Fibroblast of villous mesenchyme (primary cell): ENCODE measurements around the gene PSAPL1. TPM values are rescaled to one million over a fixed set of nuclear protein-coding genes. Genes with fewer than 3 reads are reported as not detected.

Experiments used
- DNase-seq: peaks from one replicate; pipeline ENCODE4 v3.0.0-alpha.2; 2010; ENCODE audit warnings: low read depth
- H3K4me3 ChIP-seq: 2 replicates; pipeline ENCODE4 v1.5.1; 2011; ENCODE audit warnings: low read depth, mild to moderate bottlenecking, low read length
- total RNA-seq: library from RNA; depleted of rRNA; stranded (reverse); fragments of >200 nt; gene quantifications from 2 replicates; pipeline ENCODE4 v1.2.3, GENCODE V29; 2012
- TF ChIP-seq, protein P1 (sequence below): IDR thresholded peaks from 2 replicates; pipeline ENCODE4 v1.5.1; 2012; ENCODE audit warnings: low read depth, mild to moderate bottlenecking, low read length; ENCODE audit not compliant: insufficient read depth

PSAPL1 gene
- total RNA-seq, 1 donor = not detected

DNA sequence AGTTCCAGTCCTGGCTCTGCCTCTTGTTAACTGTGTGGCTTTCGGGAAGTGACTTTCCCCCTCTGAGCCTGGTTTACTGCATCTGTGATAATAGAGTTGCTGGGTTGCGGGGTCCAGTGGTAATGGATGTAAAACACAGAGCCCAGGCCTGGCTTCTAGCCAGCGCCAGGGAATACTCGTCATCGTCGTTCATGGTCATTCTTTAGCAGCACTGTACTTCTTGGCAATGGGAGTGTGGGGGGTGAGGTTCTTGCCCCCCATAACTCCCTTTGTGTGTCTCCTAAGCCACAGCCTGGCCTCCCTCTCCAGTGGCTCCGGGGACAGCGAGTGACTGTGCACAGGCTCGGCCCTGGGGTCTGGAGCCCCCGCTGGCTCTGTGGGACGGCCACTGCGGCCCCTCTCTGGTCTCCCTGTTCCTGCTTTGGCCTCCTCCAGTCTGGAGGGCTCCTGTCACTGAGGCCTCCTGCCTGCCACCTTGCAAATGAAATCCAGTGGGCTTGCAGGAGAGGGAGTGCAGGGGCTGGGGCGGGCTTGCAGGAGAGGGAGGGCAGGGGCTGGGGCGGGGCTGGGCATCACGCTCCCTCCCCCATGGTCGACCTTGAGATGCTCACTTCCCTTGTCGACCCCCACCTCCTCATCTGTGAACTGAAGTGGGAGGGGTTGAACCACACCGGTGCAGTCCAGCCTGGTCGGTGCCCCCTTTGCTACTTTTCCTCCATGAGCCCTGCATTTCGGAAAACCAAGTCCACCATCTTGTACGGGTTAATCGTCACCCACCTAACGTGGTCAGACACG, 13.2 kb downstream of the PSAPL1 start:
- no peak overlapping the region for H3K4me3 ChIP-seq
- DNase-seq = no peak
- TF ChIP-seq, protein P1, sequence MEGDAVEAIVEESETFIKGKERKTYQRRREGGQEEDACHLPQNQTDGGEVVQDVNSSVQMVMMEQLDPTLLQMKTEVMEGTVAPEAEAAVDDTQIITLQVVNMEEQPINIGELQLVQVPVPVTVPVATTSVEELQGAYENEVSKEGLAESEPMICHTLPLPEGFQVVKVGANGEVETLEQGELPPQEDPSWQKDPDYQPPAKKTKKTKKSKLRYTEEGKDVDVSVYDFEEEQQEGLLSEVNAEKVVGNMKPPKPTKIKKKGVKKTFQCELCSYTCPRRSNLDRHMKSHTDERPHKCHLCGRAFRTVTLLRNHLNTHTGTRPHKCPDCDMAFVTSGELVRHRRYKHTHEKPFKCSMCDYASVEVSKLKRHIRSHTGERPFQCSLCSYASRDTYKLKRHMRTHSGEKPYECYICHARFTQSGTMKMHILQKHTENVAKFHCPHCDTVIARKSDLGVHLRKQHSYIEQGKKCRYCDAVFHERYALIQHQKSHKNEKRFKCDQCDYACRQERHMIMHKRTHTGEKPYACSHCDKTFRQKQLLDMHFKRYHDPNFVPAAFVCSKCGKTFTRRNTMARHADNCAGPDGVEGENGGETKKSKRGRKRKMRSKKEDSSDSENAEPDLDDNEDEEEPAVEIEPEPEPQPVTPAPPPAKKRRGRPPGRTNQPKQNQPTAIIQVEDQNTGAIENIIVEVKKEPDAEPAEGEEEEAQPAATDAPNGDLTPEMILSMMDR = no peak

DNA sequence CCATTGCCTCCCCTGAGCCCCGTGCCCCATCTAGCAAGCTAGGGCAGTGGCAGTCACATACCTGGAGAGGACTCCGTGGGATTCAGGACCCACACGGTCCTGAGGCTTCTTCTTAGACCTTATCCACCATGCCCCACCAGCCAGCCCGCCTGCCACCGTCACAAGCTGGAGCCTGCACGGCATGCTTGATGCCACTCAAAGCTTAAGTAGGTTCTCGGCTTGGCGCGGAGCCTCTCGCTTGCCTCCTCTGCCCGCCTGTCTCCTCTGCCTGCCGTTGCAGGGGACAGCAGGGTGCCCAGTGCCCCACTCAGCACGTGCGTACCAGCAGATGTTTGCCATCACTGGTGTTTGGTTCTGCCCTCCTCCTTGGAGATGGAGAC, 14.1 kb downstream of the PSAPL1 start:
- no peak overlapping the region for H3K4me3 ChIP-seq
- TF ChIP-seq, protein P1 = no peak
- no peak for DNase-seq

DNA sequence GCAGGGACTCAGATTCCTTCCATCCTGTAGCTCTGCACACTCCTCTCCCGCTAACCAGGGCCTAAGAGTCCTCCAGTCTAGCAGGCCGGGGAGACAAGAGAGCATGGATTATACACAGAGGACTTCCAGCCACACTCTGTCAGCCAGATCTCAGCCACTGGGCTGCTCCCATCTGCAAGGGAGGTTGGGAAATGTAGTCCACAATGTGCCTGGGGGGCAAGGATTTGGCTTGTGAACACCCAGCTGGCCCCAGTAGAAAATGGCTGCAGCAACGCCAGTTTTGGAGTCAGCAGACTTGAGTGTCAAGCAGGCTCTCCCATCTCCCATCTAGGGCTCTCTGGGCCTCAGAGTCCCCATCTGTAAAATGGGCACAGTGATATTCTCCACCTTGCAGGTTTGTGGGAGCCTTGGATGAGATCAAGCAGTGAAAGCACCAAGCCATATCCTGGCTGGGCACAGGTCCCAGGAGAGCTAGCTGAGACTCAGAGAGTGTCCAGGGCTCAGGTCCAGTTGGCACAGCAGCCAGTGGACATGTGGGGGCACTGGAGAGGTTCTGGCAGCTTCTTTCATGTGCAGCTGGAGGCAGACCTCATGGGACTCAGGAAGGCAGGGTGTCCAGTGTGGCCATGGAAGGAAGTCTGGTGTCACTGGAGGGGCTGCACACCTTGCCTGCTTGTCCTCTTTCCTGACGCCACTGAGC, 14.6 kb downstream of the PSAPL1 start:
- DNase-seq = no peak
- H3K4me3 ChIP-seq = no peak overlapping the region
- TF ChIP-seq, protein P1 = no peak

DNA sequence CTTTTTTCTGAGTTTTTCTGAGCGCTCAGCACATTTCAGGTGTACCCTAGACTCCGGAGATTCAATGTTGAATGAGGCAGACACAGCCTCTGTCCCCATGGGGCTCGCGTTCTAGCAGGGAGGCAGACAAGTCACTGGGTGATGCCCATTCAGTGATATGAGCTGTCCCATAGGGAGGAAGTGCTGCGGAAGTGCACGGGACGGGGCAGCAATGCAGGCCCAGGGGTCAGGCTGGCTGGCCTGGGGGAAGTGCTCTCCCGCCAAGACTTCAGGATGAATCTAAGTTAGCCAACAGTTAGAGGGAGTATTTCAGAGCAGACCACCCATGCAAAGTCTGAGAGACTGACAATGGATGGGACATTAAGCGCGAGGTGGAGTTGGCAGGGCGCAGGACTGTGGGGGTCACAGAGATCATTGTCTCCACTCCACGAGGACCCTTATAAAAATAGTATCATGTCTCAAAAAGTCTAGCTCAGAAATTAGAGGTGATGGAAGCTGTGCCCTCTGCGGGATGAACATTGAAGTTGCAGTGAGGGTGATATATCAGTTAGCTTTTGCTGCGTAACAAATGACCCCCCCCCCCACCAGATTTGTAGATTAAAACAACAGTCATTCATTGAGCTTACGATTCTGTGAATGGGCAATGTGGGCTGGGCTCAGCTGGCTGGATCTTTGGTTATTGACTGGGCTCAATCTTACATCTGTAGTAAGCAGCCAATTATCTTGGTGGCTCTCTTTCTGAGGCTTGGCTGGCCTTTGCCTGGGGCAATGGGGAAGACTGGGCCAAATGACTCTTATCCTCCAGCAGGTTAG, 16.4 kb downstream of the PSAPL1 start:
- DNase-seq = no peak
- TF ChIP-seq, protein P1 = no peak
- no peak overlapping the region for H3K4me3 ChIP-seq

DNA sequence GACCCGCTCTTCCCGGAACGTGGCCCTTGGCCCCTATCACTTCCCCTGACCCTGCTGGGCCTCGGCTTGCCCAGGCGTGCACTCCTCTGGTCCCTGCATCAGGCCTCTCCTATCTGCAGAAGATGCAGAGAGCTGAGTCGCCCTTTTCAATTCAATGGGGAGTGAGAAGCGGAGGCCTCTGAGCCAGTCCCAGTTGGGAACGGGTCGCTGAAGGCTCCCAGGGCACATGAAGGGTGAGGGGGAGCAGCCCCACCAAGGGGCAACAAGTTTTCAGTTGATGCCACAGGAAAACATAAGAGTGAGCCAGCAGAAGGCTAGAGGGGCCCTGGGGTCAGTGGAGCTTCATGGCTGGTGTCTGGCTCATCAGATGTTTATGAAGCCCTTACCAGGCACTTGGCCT, 17.1 kb downstream of the PSAPL1 start:
- no peak for DNase-seq
- H3K4me3 ChIP-seq = no peak overlapping the region
- TF ChIP-seq, protein P1 = no peak

DNA sequence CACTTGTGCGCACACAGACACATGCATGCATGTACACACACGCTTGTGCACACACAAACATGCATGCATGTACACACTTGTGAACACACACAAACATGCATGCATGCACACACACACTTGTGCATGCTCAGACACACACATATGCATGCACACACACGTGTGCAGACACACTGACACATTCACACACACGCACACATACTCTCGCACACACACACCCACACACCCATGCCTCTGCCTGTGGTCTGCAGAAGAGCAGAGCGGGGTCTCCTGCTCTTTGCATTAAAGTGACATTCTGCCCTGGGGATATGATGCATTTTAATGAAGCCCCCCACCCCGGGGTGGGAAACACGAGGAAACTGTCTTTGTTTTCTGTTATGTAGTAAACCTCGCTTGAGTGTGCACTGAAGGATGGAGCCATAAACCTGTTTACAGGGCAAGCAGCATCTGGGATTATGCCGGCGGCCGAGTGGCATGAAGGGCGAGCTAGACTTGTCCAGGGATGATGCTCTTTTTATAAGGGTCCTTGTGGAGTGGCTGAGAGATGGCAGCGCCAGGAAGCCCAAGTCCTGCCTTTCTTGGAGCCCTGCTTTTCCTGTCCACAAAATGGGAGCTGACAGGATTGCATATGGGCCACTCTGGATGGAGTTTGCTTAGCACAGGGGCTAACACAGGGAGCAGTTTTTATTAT, 17.8 kb downstream of the PSAPL1 start:
- DNase-seq = no peak
- H3K4me3 ChIP-seq = no peak overlapping the region
- TF ChIP-seq, protein P1 = no peak
